ENCODE data around the gene HES5.

HES5 gene

GRCh38 chr1:2560299-2561073 is 30.4 kb upstream of the HES5 start:
- WGBS, 2 experiments = 92 to 93% methylated on average over 15 of the region's 15 CpGs
- H3K36me3 ChIP-seq (ENCODE audit: control insufficient read depth, insufficient read depth, low read length) = no peaks in the 10 kb centered on the region
- H3K27ac ChIP-seq (ENCODE audit: insufficient read depth, low read depth, low read length, poor library complexity, severe bottlenecking) = no peak overlapping the region
- peaks cover 11% of the 10 kb centered on the region for H3K4me1 ChIP-seq (ENCODE audit: control insufficient read depth, insufficient read depth, low read length)
- H3K9me3 ChIP-seq (ENCODE audit: control insufficient read depth, low read length) = no peaks in the 10 kb centered on the region
- H3K27me3 ChIP-seq (ENCODE audit: control insufficient read depth, insufficient read depth, low read length, poor library complexity, severe bottlenecking) = no peaks in the 10 kb centered on the region
- H3K4me3 ChIP-seq (ENCODE audit: insufficient read depth, low read depth, low read length) = no peak overlapping the region

DNA sequence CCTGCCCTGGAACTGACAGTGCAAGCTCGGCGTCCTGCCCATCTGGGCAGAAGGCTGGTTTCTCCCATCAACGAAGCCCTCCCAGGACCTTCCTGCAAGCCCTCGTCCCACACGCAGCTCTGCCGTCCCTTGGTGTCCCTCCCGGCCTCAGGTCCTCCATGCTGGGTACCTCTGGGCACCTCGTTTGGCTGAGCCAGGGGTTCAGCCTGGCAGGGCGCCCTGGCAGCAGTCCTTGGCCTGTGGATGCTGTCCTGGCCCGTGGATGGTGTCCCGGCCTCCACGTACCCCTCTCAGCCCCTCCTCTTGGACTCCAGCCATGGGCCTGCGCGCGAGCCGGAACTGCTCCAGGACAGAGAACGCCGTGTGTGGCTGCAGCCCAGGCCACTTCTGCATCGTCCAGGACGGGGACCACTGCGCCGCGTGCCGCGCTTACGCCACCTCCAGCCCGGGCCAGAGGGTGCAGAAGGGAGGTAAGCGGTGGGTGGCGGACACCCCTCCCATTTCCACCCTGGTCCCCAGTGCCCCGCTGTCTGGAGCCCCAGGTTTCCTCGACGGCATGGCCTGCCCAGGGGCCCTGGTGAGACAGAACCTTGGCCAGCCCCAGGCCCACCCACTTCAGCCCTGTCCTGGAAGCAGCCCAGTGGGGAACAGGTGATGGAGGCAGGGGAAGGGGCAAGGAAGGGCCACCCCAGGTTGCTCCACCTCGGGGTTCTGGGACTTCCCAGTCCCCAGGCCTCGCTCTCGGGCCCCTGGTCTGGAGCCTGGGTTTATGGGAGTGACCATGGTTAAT is 29.6 kb upstream of the HES5 start:
- Histone ChIP-seq H3K27me3 (ENCODE audit: control insufficient read depth, insufficient read depth, low read length, poor library complexity, severe bottlenecking) (no peaks in the 10 kb centered on the region), H3K4me1 (ENCODE audit: control insufficient read depth, insufficient read depth, low read length) (peaks cover 11% of the 10 kb centered on the region), H3K36me3 (ENCODE audit: control insufficient read depth, insufficient read depth, low read length) (no peaks in the 10 kb centered on the region), H3K4me3 (ENCODE audit: insufficient read depth, low read depth, low read length) (no peak overlapping the region), H3K9me3 (ENCODE audit: control insufficient read depth, low read length) (no peaks in the 10 kb centered on the region), H3K27ac (ENCODE audit: insufficient read depth, low read depth, low read length, poor library complexity, severe bottlenecking) (no peak overlapping the region)
- 92 to 93% methylated on average over 35 of the region's 35 CpGs for WGBS, 2 experiments

- Histone ChIP-seq H3K4me3 (ENCODE audit: insufficient read depth, low read depth, low read length) (no peak overlapping the region), H3K27me3 (ENCODE audit: control insufficient read depth, insufficient read depth, low read length, poor library complexity, severe bottlenecking) (no peaks in the 10 kb centered on the region), H3K27ac (ENCODE audit: insufficient read depth, low read depth, low read length, poor library complexity, severe bottlenecking) (no peak overlapping the region), H3K36me3 (ENCODE audit: control insufficient read depth, insufficient read depth, low read length) (no peaks in the 10 kb centered on the region), H3K9me3 (ENCODE audit: control insufficient read depth, low read length) (no peaks in the 10 kb centered on the region), H3K4me1 (ENCODE audit: control insufficient read depth, insufficient read depth, low read length) (peaks cover 11% of the 10 kb centered on the region)
- 93 to 96% methylated on average over 6 of the region's 6 CpGs for WGBS, 2 experiments
Observed at GRCh38 chr1:2558861-2559260, 28.8 kb upstream of the HES5 start.

GRCh38 chr1:2558420-2558819 is 28.4 kb upstream of the HES5 start:
- Histone ChIP-seq H3K9me3 (ENCODE audit: control insufficient read depth, low read length) (no peaks in the 10 kb centered on the region), H3K27ac (ENCODE audit: insufficient read depth, low read depth, low read length, poor library complexity, severe bottlenecking) (no peak overlapping the region)
- 93% methylated on average over 12 of the region's 12 CpGs for WGBS, 2 experiments

GRCh38 chr1:2557482-2558400 is 27.7 kb upstream of the HES5 start:
- H3K27ac ChIP-seq (ENCODE audit: insufficient read depth, low read depth, low read length, poor library complexity, severe bottlenecking) = no peak overlapping the region
- no peak overlapping the region for H3K4me3 ChIP-seq (ENCODE audit: insufficient read depth, low read depth, low read length)
- no peaks in the 10 kb centered on the region for H3K36me3 ChIP-seq (ENCODE audit: control insufficient read depth, insufficient read depth, low read length)
- peaks cover 6% of the 10 kb centered on the region for H3K4me1 ChIP-seq (ENCODE audit: control insufficient read depth, insufficient read depth, low read length)
- no peaks in the 10 kb centered on the region for H3K9me3 ChIP-seq (ENCODE audit: control insufficient read depth, low read length)
- 91 to 94% methylated on average over 30 of the region's 30 CpGs for WGBS, 2 experiments
- H3K27me3 ChIP-seq (ENCODE audit: control insufficient read depth, insufficient read depth, low read length, poor library complexity, severe bottlenecking) = no peaks in the 10 kb centered on the region

More at GRCh38 chr1:2558420-2558819, 28.4 kb upstream of the HES5 start:
- H3K4me1 ChIP-seq (ENCODE audit: control insufficient read depth, insufficient read depth, low read length) = peaks cover 11% of the 10 kb centered on the region
- no peaks in the 10 kb centered on the region for H3K27me3 ChIP-seq (ENCODE audit: control insufficient read depth, insufficient read depth, low read length, poor library complexity, severe bottlenecking)
- H3K4me3 ChIP-seq (ENCODE audit: insufficient read depth, low read depth, low read length) = no peak overlapping the region
- no peaks in the 10 kb centered on the region for H3K36me3 ChIP-seq (ENCODE audit: control insufficient read depth, insufficient read depth, low read length)

DNA sequence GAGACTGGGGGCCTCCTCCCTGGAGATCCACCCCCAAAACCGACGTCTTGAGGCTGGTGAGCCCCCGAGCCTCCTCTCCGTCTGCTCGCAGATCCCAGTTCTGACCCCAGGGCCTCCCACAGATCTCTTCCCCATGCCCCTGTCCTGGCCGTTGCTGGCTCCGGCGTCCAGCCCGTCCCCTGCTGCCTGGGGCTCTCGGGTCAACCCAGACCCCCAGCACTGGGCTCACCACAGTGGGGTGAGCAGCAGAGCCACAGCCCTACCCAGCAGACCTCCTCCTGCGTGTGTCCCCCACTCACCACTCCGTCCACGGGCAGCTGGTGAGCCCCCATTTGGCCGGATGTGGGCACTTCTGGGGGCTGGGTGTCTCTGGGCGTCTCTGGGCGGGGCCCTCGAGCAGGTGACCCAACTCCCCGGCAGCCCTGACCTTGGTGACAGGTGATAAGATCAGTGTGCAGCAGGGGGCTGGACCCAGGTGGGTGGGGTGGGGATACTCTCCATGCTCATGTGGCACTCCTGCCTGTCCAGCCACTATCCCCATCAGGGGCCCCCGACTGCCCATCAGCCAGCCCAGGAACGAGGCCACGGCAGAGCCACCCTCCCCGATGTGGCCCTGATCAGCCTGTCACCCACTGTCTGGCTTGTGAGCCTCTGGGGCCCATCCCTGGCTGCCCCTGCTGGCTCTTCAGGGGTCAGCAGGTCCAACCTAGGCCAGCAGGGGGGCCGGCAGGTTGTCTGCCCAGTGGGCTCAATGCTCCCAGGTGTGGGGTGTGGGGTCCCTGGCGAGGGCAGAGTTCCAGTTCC is 26.8 kb upstream of the HES5 start:
- H3K4me1 ChIP-seq (ENCODE audit: control insufficient read depth, insufficient read depth, low read length) = peaks cover 6% of the 10 kb centered on the region
- H3K27ac ChIP-seq (ENCODE audit: insufficient read depth, low read depth, low read length, poor library complexity, severe bottlenecking) = no peak overlapping the region
- WGBS, 2 experiments = 84 to 87% methylated on average over 24 of the region's 24 CpGs
- no peaks in the 10 kb centered on the region for H3K27me3 ChIP-seq (ENCODE audit: control insufficient read depth, insufficient read depth, low read length, poor library complexity, severe bottlenecking)
- H3K36me3 ChIP-seq (ENCODE audit: control insufficient read depth, insufficient read depth, low read length) = no peaks in the 10 kb centered on the region
- no peaks in the 10 kb centered on the region for H3K9me3 ChIP-seq (ENCODE audit: control insufficient read depth, low read length)
- no peak overlapping the region for H3K4me3 ChIP-seq (ENCODE audit: insufficient read depth, low read depth, low read length)

GRCh38 chr1:2556277-2556677 is 26.2 kb upstream of the HES5 start, which contains the start of gene TNFRSF14:
Gene TNFRSF14, plus strand, starts transcription at chr1:2556371. Its CDS starts 294 bp downstream, at chr1:2556665.
- H3K36me3 ChIP-seq (ENCODE audit: control insufficient read depth, insufficient read depth, low read length) = no peaks in the 10 kb centered on the region
- H3K4me1 ChIP-seq (ENCODE audit: control insufficient read depth, insufficient read depth, low read length) = peaks cover 6% of the 10 kb centered on the region
- H3K4me3 ChIP-seq (ENCODE audit: insufficient read depth, low read depth, low read length) = no peak within 1 kb of the TSS
- no peaks in the 10 kb centered on the region for H3K27me3 ChIP-seq (ENCODE audit: control insufficient read depth, insufficient read depth, low read length, poor library complexity, severe bottlenecking)
- no peaks in the 10 kb centered on the region for H3K9me3 ChIP-seq (ENCODE audit: control insufficient read depth, low read length)
- no peak within 1 kb of the TSS for H3K27ac ChIP-seq (ENCODE audit: insufficient read depth, low read depth, low read length, poor library complexity, severe bottlenecking)
- 44 to 51% methylated on average over 16 of the region's 16 CpGs for WGBS, 2 experiments

- Histone ChIP-seq H3K4me1 (ENCODE audit: control insufficient read depth, insufficient read depth, low read length) (peaks cover 6% of the 10 kb centered on the region), H3K4me3 (ENCODE audit: insufficient read depth, low read depth, low read length) (no peak overlapping the region), H3K27ac (ENCODE audit: insufficient read depth, low read depth, low read length, poor library complexity, severe bottlenecking) (no peak overlapping the region), H3K27me3 (ENCODE audit: control insufficient read depth, insufficient read depth, low read length, poor library complexity, severe bottlenecking) (no peaks in the 10 kb centered on the region), H3K36me3 (ENCODE audit: control insufficient read depth, insufficient read depth, low read length) (no peaks in the 10 kb centered on the region), H3K9me3 (ENCODE audit: control insufficient read depth, low read length) (no peaks in the 10 kb centered on the region)
- WGBS, 2 experiments = 85 to 86% methylated on average over 26 of the region's 26 CpGs
Observed at GRCh38 chr1:2555634-2556276, 25.7 kb upstream of the HES5 start.
